SW480 (cell line): ENCODE results near the gene SOX30.

Experiments
- DNase-seq: peaks from one replicate; pipeline ENCODE4 v3.0.0-alpha.2; 2016; ENCODE audit warnings: low spot score

Gene SOX30

DNA sequence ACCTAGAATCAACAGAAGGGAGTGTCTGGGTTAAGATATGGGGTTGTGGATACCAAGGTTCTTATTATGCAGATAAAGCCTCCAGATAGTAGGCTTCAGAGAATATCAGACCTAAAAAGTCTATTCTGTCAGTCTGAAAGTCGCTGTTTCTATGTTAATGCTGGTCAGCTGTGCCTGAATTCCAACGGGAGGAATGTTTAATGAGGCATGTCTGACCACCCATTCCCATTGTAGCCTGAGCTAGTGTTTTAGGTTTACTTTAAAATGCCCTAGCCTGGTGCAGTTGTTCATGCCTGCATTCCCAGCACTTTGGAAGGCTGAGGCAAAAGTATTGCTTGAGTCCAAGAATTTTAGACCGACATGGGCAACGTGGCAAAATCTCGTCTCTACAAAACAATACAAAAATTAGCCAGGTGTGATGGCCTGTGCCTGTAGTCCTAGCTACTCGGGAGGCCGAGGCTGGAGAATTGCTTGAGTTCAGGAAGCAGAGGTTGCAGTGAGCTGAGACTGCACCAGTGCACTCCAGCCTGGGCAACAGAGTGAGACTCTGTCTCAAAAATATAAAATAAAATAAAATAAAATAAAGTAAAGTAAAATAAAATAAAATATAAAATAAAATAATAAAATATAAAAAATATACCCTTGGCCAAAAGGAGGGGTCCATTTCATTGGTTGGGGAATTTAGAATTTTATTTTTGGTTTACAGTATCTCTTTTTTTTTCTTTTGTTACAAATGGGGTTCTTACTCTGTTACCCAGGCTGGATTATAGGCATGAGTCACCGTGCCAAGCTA lies 7.8 kb upstream of the SOX30 start:
- no peak for DNase-seq

DNA sequence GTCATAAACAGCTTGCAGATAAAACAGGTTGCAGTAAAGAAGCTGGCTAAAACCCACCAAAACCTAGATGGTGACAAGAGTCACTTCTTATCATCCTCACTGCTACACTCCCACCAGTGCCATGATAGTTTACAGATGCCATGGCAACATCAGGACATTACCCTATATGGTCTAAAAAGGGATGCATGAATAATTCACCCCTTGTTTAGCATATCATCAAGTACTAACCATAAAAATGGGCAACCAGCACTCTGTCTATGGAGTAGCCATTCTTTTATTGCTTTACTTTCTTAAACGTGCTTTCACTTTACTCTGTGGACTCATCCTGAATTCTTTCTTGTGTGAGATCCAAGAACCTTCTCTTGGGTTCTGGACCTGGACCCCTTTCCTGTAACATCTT lies 6.7 kb upstream of the SOX30 start:
- no peak for DNase-seq

DNA sequence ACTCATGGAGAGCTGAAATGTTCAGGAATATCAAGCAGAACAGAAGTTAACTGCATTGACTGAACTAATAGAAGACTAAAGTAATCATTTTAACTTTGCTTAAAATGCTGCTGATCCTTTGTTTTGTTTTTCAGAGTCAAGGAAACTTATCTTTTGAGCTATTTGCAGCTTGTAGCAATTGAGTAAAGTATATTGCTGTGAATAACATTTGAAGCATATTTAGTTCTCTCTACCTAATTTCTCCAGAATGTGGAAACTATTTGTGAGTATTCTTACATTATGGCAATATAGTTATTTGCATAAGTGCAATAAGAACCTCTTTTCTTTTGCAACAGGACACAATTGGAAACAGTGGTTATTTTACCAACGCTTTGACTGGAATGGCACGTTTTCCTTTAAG lies 5.3 kb upstream of the SOX30 start:
- no peak for DNase-seq

DNA sequence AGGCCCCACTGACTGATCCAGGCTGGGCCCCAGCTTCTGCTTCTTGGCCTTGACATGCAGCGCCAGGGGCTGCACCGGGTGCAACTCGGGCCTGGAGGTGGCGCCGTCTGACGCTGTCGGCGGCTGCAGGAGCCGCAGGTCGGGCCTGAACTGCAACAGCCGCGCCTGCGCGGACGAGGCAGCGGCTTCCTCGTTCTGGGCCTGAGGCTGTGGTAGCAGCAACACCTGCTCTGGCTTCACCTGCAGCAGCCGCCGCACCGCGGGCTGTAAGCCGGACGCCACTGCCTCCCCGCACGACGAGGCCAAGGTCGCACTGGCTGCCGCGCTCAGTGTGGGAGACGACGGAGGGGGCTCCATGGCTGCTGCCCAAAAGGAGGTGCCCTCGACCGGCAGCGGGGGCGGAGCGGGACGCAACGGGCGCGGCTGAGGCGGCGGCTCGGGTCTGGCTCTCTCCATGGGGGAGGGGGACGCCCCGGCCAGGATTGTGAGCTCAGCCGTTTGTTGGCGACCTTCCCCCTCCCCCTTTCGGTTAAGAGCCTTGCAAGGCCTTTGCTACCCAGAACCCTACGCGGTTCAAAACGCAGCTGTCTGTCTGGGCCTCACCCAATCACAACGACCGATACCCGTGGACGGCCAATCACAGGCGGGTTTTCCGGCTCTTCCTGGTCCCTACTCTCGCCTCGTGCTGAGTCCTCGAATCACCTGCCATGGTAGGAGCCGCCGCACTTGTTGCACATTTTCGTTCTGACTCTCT lies 438 bp downstream of the SOX30 start:
- no peak for DNase-seq

DNA sequence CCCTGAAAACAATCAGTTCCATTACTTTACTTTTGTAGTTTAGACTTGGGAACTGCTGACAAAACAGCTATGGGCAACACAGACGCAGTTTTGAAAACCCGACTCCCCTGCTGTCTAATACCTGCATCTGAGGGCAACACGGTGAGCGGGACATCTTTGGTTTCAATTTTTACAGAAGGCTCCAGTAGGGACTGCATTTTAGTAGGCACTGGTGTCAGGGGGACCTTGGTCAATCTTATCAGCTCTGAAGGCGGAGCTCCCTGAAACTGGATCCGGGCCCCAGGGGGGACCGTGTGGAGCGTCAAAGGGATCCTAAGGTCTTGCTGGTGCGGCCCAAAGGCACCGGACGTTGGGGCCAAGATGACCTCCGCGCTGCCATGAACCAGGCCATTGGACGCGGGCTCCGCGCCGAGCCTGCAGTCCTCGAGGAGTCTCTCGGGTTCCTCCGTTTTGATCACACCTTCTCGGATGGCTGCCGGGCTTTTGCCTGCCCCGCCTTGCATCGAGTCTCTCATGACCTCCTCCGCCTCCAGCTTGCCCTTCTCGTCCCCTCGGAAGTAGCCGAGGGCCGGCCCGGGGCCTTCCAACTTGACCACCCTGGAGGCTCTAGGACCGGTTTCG lies 1.1 kb downstream of the SOX30 start:
- DNase-seq: no peak

DNA sequence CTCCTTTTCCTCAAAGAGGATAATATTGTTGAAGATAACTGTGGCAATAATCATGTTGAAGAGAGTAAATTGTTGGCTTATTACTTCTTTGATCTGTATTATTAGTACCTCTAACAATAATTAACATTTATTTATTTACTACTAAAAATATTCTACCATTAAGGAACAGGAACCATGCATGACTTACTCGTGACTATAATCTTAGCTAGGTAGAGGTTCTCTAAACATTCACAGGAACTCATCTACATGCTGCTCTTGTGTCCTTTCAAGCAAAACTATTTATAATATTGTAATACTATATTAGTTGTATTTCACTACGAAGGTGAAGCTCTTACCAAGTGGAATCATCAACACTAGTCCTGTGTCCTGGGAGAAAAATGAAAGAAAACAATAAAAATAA lies 3.1 kb downstream of the SOX30 start:
- no peak for DNase-seq

DNA sequence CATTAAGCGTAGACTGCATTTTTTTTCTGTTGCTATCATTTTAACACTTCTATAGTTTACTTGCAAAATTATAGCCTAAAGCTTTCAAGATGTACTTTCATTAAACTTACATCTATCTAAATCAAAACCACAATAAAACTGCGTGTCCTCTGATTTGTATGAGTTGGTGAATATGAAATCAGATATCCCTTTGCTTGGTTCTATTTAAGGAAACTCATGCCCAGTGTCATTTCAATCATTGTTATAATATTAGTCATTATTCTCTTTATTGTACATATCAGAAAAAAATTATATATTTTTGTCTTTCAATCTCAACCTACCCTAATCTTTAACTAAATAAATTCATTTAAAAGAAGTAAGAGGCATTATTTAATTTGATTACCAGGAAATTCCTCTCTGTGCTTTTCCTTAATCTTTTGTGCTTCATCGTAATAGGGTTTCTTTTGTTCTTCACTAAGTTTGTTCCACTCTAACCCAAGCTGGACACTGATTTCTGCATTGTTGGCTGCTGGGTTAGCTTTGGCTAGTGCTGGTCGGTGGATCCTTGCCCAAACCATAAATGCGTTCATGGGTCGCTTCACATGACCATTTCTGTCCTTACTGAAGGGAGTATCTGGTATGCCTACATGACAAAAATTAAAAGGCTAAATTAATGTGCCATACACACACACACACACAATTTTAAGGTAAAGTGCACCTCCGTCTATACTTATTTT lies 3.8 kb downstream of the SOX30 start:
- no peak for DNase-seq

DNA sequence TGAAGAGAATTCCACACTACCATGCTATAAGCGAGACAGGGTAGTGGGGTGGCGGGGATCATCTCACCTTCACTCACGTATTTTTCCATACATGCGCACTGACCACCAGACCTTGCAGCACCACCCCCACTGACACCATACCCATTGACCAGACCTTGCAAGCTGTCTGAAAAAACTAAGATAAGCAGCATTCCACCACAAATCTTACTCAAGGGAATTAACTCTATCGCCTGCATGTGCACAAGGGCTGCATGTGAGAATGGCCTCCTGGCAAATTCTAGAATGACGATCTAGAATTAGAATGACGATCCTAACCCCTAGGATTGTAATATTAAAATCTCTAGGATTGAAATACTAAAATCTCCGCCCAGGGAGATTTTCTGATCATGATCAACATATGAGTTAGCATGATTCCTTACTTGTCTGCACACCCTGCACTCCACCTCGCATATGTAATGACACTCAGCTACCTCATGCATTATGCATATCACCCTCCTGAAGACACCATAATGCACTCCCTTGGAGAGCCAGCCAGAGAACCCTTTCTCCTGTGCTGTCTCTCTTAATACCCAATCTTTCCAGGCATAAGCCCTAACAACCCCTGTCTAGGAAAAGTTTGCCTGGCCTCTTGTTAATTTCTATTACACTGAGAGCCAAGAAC lies 11.7 kb downstream of the SOX30 start:
- no peak for DNase-seq

DNA sequence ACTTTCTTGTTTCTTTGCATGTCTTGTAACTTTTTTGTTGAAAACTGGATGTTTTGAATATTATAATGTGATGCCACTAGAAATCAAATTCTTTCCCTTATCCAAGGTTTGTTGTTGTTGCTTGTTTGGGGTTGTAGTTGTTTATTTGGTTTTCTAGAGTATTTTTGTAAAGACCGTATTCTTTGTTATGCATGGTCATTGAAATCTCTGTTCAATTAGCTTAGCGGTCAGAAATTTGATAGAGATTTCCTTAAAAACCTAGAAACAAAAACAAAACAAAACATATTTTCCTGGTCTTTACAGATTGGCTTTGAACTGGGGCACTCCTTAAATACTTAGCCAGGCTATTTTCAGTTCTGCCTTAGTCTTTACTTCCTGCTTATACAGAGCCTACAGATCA lies 21.9 kb downstream of the SOX30 start:
- DNase-seq: no peak

DNA sequence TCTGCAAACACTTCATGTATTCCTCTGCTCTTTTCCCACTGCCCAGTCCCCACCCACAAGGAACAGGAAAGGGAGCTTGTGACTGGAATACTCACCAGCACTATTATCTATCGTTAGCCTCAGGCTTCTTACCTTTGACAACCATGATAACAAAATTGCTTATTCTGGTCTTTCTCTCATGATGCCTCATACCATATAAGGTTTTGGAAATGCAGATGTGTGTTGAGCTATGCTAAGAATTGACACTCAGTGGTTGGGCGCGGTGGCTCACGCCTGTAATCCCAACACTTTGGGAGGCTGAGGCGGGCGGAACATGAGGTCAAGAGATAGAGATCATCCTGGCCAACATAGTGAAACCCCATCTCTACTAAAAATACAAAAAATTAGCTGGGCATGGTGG lies 25.4 kb downstream of the SOX30 start:
- no peak for DNase-seq

DNA sequence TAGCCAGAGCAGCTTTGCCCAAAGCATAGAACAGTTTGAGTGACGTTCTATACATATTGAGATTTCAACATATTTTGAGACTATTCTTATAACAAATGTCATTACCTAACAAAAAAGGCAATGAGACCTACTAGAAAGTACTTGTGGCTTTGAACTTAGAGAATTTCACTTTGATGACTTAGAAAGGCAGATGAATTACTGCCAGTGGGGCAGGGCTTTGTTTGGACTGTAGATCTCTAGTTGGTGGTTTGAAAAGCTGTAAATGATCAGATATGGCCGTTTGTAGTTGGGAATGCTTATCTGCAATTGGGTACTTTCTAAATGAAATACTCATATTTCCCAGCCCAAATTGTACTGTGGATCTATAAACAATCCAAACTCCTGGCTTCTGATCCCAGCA lies 28.1 kb downstream of the SOX30 start:
- no peak for DNase-seq

DNA sequence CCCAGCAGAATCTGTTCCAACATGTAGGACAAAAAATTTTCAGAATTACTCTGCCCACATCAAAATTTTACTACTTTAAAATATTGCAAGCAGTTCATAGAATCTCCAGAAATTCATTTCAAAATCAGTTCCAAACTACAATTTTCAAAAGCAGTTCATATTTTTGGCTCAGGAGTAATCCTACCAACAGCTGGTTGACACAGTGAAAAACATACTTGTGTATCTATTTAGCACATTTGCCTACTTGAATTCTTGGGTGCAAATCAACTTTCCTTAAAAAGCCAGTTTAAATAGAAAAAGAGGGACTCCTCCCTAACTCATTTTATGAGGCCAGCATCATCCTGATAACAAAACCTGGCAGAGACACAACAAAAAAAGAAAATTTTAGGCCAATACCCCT lies 31.5 kb downstream of the SOX30 start:
- no peak for DNase-seq

DNA sequence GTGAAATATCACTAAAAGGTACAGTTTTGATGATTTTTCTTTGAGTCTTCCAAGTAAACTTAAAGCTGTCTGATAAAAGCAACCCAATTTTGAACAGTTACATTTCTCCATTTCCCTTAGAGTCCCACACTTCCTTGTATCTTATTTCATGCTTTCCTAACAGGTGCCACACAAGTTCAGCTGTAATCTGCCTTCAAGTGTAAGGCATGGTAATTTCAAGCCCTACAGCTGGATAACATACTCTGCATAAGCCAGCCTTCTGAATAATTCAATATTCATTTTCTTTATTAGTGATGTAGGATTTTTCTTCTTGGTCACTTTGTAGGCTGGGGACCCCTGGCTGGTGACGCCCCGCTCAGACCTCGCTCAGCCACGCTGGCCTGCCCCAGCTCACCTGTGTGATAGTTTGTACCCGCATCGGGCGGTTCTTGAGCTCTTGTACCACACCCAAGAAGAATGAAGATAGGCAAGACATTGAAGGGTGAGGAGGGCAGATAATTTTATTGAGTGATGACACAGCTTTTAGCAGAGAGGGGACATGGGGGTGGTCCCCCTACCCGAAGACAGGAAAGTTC lies 34.0 kb downstream of the SOX30 start:
- DNase-seq: no peak

DNA sequence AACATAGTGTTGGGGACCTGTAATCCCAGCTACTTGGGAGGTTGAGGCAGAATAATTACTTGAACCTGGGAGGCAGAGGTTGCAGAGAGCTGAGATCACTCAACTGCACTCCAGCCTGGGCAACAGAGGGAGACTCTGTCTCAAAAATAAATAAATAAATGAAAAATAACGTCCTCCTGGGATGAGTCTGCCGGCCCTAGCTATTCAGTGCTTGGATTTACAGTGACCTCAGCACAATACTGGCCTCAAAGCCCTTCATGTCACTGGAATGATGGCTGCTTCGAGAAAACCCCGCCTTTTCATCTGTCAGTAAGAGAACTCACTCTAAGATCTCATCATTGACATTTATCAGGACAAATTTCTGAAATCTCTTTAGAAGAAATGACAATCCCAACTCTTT lies 35.5 kb downstream of the SOX30 start:
- no peak for DNase-seq

DNA sequence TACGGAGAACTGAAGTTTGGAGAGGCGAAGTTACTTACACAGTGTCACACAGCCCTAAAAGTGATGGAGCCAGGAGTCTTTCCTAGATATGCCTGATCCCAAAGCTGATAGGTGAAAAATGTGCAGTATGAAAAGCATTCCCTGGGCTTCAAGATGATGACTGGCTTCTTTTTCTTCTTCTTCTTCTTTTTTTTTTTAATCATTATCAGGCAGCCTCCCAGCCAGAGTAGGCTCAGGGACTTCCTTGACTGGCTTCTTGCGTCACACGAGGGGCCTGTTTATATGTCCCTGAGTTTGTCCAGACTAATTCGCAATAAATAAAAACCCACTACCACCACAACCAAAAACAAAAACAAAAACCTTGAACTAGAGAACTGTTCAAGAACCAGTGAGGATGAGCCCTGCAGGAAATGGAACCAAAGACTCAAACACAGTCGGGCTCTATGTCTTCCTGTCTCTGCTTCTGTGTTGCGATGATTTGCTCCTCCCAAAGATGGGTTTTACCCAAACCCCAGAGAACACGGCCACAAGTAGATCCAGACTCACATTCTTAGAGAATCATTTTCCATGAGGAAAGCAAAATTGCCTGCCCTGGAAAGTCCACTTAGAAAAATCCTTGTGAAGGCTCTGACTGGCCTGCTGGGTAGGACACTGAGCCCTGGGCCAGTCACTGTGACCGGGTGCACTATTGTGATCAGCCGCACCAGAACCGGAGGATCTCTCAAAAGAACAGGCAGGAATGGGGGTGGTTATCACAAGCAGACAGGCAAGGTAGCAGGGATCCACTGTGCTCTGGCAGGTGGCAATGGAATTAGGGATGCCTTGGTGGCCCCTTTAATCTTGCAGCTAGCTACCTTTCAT lies 38.6 kb downstream of the SOX30 start:
- no peak for DNase-seq

DNA sequence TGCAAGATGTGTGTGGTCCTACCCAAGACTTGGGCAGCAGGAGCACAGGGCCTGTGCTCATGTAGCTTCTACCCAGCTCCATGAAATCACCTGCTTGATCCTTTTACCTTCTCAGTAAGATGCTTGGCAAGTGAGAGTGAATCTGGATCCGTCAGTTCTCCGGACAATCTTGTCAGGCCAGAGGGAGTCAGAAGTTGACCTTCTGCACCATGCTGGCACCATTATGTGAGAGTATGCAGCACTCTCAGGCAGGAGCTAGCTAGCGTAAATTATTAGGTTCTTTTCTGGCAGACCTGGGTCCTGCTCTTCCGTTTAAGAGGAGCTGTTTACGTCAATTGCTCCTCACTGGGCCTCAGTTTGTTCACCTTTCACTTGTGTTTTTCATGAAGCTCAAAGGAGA lies 39.7 kb downstream of the SOX30 start:
- no peak for DNase-seq

DNA sequence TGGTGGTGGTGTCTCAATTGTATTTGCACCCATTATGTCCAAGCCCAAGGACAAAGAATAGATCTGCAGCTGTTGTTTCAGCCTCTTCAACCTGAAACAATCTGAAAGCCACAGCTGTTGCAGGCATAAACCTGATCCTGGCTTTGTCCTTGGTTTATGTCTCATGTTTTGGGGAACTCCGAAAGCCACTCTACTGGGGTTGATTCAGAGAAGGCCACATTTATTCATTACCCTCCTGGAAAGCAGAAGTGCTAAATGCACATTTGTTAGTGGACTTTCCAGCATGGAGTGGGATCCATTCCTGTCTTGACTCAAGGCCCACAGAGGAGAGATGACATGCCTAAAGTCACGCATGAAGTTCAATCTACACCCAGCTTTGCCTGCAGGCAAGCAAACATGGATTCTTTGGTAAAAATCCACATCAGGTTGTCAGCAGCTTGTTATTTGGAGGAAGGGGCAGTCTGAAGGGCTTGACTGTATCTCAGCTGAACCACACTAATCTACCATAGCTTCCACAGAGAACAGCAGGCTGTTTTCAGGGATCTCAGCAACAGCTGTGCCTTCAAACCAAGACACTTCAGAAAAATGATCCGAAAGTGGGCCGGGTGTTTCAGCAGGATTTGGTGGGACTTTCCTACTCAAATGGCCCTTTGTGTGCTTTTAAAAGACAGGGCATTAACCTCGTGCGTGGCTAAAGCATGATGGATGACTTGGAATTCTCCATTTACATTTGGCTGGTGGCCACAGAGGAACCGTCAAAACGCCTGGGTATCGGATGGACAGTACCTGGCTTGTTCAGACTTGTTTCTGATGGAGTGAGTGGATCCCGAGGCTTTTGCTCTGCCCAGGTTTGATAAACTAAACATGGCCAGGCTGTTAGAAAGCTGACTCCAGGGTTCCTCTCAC lies 40.4 kb downstream of the SOX30 start:
- DNase-seq: peak; percentile 43

DNA sequence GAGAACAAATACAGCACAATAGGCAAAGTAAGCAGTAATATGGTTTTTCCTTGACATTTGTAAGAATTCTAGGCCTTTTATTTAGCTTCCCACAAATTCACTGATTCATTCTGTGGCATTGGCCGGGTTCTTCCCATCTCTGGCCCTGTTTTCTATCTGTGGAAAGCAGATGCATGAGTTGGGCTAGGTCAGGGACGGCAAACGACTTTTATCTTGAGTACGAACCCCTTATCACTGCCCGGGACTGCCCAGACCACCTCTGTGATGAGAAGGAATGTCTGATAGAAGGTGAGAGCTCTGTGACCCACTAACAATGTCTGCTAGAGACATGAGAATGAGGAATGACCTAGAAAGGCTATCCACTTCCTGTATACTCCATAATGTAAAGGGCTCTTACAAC lies 41.2 kb downstream of the SOX30 start:
- no peak for DNase-seq

DNA sequence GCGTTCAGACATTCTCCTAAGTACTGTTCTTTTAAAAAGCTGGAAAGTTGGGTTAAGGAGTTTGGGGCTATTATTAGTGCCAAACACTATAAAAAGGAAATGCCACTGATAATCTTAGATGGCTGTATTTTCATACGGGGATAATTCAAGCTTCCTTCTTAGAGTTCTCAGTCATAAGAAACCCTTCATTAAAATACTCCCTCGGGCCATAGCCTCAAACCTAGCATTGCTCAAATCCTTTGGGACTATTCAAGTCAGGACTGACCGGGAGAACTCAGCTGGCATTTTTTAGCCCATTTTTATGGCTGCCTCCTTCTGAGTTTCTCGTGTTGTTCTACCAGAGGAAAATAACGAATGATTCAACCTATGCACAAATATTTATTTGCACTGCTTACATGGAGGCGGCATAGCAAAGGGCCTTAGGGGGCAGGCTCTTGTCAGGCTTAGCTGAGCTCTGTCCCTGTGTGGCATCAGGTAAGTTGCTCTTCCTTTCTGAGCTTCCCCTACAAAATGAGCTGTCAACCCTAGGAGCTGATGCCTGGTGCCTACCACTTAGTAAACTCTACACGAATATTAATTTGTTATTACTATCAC lies 43.2 kb downstream of the SOX30 start:
- DNase-seq: no peak
